Rectal smooth muscle tissue (tissue), 1 donor: ENCODE measurements around the gene NCKAP5L.
A peak's percentile ranks its signal among the peaks of the same experiment; 100 is the strongest.

ENCODE experiments used
- H3K27ac ChIP-seq: one replicate; pipeline ENCODE4 v1.7.0; 2013; ENCODE audit warnings: low read depth, low read length, inconsistent platforms
- H3K27me3 ChIP-seq: one replicate; pipeline ENCODE4 v1.7.0; 2013; ENCODE audit warnings: low read length; ENCODE audit not compliant: control insufficient read depth, insufficient read depth
- H3K36me3 ChIP-seq: one replicate; pipeline ENCODE4 v1.7.0; 2013; ENCODE audit warnings: low read length; ENCODE audit not compliant: control insufficient read depth, insufficient read depth
- H3K4me1 ChIP-seq: one replicate; pipeline ENCODE4 v1.7.0; 2013; ENCODE audit warnings: low read length; ENCODE audit not compliant: control insufficient read depth, insufficient read depth
- H3K4me3 ChIP-seq: one replicate; pipeline ENCODE4 v1.7.0; 2013; ENCODE audit warnings: low read length
- H3K9ac ChIP-seq: one replicate; pipeline ENCODE4 v1.7.0; 2013; ENCODE audit warnings: low read length

Gene NCKAP5L

GRCh38 chr12:49809906-49810389 is 18.3 kb downstream of the NCKAP5L start:
- Histone ChIP-seq H3K9ac (no peak overlapping the region), H3K36me3 (peaks cover 4% of the 10 kb centered on the region), H3K27me3 (no peaks in the 10 kb centered on the region), H3K4me3 (no peak overlapping the region), H3K27ac (peak overlapping the region; percentile 66), H3K4me1 (peaks cover 16% of the 10 kb centered on the region)

DNA sequence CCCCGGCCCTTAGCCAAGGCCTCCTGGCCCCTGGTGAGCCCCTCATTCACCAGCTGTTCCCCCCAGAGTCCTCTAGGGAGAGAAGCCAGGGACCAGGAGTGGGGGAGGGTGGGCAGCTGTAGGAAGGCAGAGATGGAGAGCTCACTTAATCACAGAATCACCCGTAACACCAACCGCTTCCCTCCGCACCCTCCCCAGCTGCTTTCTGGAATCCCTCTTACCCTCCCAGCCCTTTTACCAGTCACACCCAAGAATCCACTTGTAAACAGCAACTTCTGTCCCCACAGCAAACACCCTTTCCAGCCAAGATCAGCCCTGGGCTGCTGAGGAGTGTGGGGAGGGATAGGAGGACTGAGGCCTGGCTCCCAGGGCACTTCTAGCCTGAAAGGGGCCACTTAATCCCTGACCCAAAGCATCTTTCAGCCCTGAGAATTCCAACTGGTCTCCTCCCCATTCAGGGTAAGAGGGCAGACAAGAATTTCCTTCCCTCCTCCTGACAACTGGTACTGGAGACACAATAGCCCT is 18.8 kb downstream of the NCKAP5L start:
- H3K27me3 ChIP-seq, result no peaks in the 10 kb centered on the region
- H3K36me3 ChIP-seq, result peaks cover 4% of the 10 kb centered on the region
- no peak overlapping the region for H3K9ac ChIP-seq
- H3K4me3 ChIP-seq, result no peak overlapping the region
- peaks cover 16% of the 10 kb centered on the region for H3K4me1 ChIP-seq
- H3K27ac ChIP-seq, result peak overlapping the region; percentile 66

DNA sequence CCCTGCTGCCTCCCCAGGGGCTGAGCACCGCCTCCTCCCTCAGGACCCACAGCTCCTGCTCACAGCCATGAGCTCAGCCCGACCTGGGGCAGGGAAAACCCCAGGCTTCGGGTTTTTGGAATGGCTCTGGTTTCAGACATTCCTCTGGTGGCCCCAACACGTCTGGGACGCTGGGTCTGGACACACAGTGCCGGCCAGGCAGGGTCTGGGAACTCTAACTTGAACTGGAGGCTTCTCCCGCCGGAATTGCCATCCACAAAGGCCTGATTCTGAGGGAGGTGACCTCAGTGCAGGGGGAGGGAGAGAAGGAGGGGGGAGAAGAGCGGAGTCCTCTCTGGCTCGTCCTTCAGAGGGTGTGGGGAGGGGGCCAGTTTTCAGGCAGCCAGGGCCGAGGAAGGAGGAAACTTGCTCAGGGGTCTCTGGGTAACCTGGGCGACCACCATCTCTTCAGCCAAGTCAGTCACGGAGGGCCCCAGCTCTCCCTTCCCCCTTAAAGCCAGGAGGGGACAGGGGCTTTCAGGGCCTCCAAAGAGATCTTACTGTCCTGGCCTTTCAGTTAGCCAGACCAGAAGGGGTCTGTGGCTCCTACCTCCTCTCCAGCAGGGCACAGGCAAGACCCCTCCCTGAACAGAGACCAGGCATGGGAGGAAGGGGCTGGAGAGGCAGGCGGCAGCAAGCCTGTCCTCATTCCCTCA is 19.4 kb downstream of the NCKAP5L start:
- H3K4me3 ChIP-seq, result no peak overlapping the region

DNA sequence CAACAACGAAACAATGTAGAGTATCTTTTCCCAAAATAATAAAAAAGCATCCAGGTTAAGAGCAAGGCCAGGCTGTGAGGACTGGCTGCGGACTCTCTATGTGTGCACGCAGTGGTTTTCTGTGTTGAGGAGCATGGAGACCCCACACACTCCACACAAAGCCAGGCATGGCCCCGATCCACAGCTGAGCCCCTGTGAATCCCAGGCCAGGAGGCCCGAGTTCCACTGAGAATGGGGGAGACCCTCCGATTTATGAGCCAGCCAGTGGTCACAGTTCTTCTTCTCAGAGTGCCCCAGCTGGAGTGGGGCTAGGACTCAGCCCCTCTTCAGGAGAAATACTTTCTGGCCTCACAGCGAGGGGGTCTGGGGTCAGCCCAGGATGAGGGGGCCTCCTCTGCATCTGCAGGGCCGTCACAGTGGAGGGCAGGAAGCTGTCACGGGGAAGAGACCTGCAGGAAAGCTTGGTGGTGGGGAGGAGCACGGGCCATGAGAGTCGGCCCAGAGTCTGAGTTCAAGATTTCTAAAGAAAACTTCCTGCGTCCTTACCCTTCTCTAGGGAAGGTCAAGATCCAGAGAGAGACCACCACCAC is 20.1 kb downstream of the NCKAP5L start:
- H3K4me1 ChIP-seq, result peaks cover 16% of the 10 kb centered on the region
- H3K9ac ChIP-seq, result no peak overlapping the region
- H3K36me3 ChIP-seq, result peaks cover 4% of the 10 kb centered on the region
- peak overlapping the region; percentile 21 for H3K27ac ChIP-seq
- H3K4me3 ChIP-seq, result no peak overlapping the region
- H3K27me3 ChIP-seq, result no peaks in the 10 kb centered on the region

More for the DNA sequence above, 19.4 kb downstream of the NCKAP5L start:
- no peaks in the 10 kb centered on the region for H3K27me3 ChIP-seq
- peaks cover 16% of the 10 kb centered on the region for H3K4me1 ChIP-seq
- no peak overlapping the region for H3K9ac ChIP-seq
- peaks cover 4% of the 10 kb centered on the region for H3K36me3 ChIP-seq
- H3K27ac ChIP-seq, result peak overlapping the region; percentile 66

DNA sequence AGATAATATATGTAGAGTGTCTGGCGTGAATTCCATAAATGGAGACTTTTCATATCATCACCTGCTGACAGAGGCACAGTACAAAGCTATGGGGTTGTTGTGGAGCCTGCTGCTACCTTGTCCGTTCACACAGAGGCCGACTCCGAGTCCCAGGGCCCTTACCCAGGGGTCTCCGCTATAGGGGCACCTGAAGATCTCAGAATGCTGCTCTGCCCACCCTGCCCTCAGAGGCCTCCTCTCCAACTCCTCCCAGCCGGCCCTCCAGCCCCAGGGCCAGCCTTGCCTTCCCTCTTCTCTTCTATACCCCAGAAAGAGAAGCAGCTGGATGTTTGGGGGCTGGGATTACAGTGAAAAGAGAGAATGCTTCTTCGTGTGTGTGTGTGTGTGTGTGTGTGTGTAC is 21.3 kb downstream of the NCKAP5L start:
- no peak overlapping the region for H3K9ac ChIP-seq
- no peak overlapping the region for H3K4me3 ChIP-seq
- peaks cover 4% of the 10 kb centered on the region for H3K36me3 ChIP-seq
- H3K27me3 ChIP-seq, result no peaks in the 10 kb centered on the region
- H3K4me1 ChIP-seq, result peaks cover 16% of the 10 kb centered on the region
- H3K27ac ChIP-seq, result no peak overlapping the region

GRCh38 chr12:49806321-49806813 is 21.8 kb downstream of the NCKAP5L start:
- no peak overlapping the region for H3K9ac ChIP-seq
- no peak overlapping the region for H3K27ac ChIP-seq
- no peak overlapping the region for H3K4me3 ChIP-seq
- H3K36me3 ChIP-seq, result peaks cover 8% of the 10 kb centered on the region
- H3K4me1 ChIP-seq, result peaks cover 16% of the 10 kb centered on the region
- no peaks in the 10 kb centered on the region for H3K27me3 ChIP-seq

GRCh38 chr12:49805409-49805808 is 22.8 kb downstream of the NCKAP5L start:
- Histone ChIP-seq H3K9ac (no peak overlapping the region), H3K4me3 (no peak overlapping the region), H3K4me1 (peaks cover 16% of the 10 kb centered on the region), H3K27ac (no peak overlapping the region), H3K27me3 (no peaks in the 10 kb centered on the region), H3K36me3 (peaks cover 12% of the 10 kb centered on the region)

GRCh38 chr12:49804821-49805220 is 23.4 kb downstream of the NCKAP5L start:
- no peak overlapping the region for H3K4me3 ChIP-seq
- H3K9ac ChIP-seq, result no peak overlapping the region
- peaks cover 15% of the 10 kb centered on the region for H3K4me1 ChIP-seq
- H3K27me3 ChIP-seq, result no peaks in the 10 kb centered on the region
- no peak overlapping the region for H3K27ac ChIP-seq
- peaks cover 12% of the 10 kb centered on the region for H3K36me3 ChIP-seq

DNA sequence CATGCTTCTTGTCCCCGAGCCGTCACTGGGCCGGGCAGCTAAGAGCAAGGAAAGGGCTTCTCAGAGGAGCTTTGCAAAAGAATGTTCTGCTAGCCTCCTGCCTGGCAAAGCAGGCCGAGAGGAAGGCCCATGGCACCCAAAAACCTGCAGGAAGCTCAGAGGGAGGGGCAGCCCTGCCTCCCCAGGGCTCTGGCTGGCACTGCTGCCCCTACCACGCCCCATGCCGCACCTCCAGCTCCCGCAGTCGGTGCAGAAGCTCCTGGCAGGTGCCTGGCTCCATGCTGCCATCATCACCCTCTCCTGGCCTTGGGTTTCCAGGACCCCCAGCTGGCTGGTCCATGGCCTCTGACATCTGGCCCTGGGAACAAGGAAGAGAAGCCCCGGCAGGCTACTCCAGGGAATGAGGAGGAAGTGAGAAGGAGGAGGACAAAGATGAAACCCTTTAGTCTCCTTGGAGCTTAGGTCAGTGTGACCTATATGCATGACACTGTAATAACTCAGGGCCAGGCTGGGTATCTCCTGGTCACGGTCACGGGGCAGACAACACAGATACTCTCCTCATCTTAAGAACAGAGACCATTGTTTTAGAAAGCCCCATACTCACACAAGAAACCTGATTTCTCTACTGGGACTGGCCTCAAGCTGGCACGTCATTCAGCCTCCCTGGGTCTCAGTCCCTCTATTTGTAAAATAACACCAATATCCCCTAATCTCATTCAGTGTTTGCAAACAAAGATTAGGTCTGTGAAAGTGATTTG is 24.3 kb downstream of the NCKAP5L start:
- Histone ChIP-seq H3K4me1 (peaks cover 6% of the 10 kb centered on the region), H3K27ac (no peak overlapping the region), H3K27me3 (no peaks in the 10 kb centered on the region), H3K9ac (no peak overlapping the region), H3K4me3 (no peak overlapping the region), H3K36me3 (peaks cover 12% of the 10 kb centered on the region)

DNA sequence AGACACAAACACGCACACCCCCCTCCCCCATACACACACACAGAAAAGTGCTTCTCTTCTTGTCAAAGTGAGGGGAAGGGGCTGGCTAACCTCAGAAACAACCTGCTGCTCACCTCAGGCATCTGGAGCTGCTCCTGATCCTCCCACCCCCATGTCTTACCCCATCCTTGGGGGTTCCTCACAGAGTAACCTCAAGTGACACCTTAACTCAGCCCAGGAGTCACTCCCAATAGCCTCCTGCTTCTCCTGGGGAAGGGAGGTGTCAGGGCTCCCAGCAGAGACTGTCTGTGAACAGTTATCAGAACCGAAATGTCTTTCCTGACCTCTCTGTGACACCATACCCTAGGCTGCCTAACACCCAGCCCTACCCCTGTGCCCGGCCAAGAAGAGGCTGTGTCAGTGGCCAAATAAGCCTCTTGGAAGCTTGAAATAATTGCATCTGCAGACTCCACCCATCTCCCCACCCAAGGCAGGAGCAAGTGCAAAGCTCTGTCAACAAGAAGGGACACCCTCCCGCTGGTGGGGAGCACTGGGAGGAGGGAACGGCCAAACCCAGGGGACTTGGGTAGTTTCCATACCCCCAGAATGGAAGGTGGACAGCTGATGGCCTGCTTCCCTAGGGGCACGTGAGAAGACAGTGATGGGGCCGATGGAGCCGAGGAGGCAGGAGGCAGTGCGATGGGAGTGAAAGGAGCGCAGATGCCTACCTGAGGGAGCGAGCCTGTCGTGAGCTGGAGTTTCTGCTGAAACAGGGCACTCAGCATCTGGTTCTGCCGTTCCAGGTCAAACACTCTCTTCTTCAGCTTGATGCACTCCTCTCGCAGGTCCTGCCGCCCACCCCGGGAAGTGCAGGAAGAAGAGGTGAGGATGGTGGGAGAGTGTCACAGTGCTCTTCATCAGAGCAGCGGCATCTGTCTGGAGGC is 26.8 kb downstream of the NCKAP5L start:
- H3K9ac ChIP-seq, result no peak overlapping the region
- H3K36me3 ChIP-seq, result peaks cover 16% of the 10 kb centered on the region
- H3K4me1 ChIP-seq, result no peaks in the 10 kb centered on the region
- H3K4me3 ChIP-seq, result no peak overlapping the region
- H3K27me3 ChIP-seq, result no peaks in the 10 kb centered on the region
- no peak overlapping the region for H3K27ac ChIP-seq

DNA sequence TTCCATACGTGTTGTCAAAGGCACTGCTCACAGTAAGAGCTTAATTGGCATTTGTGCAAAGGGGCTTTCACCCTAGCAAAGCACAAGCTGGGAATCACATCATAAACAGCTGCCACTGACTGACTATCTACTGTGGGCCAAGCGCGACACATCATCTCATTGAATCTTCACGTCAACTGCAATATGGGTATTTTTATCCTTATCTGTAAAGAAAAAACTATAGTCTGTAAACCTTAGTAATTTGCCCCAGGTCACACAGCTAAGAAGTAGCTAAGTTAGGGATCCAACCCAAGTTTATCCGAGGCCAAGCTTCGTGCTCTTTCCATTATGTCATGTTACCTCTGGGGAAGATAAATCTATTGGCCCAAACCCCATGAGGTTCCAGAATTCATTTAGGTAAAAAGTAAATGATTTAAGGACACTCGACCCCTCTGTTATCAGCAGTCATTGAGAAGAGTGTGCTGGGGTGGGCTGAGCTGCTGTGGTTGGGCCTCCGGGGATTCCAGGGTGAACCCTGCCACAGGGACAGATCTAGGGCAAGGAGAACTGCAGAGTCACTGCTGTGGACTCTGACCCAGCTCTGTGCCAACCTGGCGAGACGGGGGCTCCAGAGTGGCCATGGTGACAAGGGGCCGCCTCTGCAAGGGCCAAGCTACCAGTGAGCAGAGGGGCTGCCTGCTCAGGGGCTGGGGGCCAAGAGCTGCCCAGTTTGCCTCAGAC is 27.6 kb downstream of the NCKAP5L start:
- Histone ChIP-seq H3K4me1 (no peaks in the 10 kb centered on the region), H3K27ac (no peak overlapping the region), H3K4me3 (no peak overlapping the region), H3K27me3 (no peaks in the 10 kb centered on the region), H3K9ac (no peak overlapping the region), H3K36me3 (peaks cover 12% of the 10 kb centered on the region)
